ENCODE results near the gene MACROD2.

MACROD2 gene

GRCh38 chr20:15561707-15562404 is 1566.5 kb downstream of the MACROD2 start:
- no peak for TF ChIP-seq CTCF (IDR thresholded peaks at IDR 0.05; ENCODE audit: extremely low read depth, missing control alignments)
- DNase-seq (ENCODE audit: low spot score): no peak

- no peak for DNase-seq (ENCODE audit: low spot score)
- TF ChIP-seq CTCF (IDR thresholded peaks at IDR 0.05; ENCODE audit: extremely low read depth, missing control alignments): no peak
Observed at GRCh38 chr20:15563836-15564235, 1568.5 kb downstream of the MACROD2 start.

GRCh38 chr20:15564981-15565380 is 1569.7 kb downstream of the MACROD2 start:
- no peak for TF ChIP-seq CTCF (IDR thresholded peaks at IDR 0.05; ENCODE audit: extremely low read depth, missing control alignments)
- DNase-seq (ENCODE audit: low spot score): peak; percentile 6

DNA sequence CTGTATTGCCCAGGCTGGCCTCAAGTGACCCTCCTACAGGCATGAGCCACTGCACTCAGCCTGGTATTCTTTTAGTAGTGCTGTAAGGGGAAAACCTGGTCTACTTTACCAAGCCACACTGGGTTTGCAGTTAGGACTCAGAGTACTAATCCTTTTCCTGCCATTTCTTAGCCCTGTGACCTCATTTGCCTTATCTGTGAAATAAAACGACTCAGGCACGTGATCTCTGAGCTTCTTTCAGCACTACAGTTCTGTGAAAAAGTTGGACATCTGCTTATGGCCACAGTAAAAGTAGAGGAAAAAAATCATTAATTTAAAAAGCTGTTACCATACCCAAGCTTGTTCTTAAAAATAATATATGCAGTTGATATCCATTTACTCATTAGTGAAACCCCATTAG is 1570.5 kb downstream of the MACROD2 start:
- no peak for TF ChIP-seq CTCF (IDR thresholded peaks at IDR 0.05; ENCODE audit: extremely low read depth, missing control alignments)
- DNase-seq (ENCODE audit: low spot score): no peak

DNA sequence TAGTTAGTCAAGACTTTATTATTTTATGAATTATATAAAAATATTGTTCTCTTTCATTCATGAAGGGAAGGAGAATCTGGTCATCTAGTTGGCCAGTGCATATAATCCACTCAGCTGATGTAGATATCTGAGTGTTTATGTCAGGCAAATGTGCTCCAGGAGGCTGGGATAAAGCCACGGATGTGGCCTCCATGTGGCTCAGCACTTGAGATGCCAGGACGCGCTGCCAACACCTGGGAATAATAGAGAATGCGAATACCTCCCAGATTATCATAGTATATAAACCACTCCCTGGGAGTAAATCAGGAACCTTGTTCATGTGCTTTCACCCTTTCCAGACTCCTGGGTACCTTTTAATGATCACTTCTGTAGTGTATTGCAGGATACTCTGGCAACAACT is 1571.9 kb downstream of the MACROD2 start:
- no peak for DNase-seq (ENCODE audit: low spot score)
- TF ChIP-seq CTCF (IDR thresholded peaks at IDR 0.05; ENCODE audit: extremely low read depth, missing control alignments): no peak

DNA sequence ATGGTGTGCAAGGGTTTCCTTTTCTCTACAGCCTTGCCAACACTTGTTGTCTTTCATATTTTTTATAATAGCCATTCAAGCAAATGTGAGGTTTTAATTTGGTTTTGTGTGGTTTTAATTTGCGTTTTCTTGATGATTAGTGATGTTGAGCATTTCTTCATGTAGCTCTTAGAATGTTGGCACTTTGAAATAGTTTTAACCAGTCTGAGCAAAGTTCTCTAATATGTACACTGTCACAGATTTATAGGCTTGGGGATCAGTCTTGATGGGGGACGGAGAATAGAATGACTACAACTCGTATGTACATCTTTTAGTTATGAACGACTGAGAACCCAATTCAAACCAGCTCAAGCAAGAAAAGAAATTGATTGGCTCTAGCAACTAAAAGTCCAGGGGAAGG is 1574.8 kb downstream of the MACROD2 start:
- TF ChIP-seq CTCF (IDR thresholded peaks at IDR 0.05; ENCODE audit: extremely low read depth, missing control alignments): no peak
- no peak for DNase-seq (ENCODE audit: low spot score)

DNA sequence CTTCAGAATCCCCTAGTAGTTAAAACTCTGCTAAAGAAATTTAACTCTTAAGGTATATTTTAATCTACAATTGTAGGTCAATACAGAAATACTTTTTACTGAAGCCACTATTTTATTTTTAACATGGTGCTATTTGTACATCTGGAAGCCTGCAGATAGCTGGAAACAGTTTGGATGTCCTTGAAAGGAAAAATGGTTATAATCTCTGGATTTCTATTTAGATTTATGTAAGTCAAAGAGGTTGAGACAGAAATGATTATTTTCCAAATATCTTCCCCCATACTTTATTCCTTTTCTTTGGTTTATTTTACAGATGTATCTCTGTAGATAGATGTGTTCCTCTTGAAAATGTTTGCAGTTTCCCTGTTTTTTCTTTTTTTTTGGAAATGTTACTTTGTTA is 1575.7 kb downstream of the MACROD2 start:
- no peak for TF ChIP-seq CTCF (IDR thresholded peaks at IDR 0.05; ENCODE audit: extremely low read depth, missing control alignments)
- no peak for DNase-seq (ENCODE audit: low spot score)
